ENCODE data around the gene JAG1.
"Not testable (repeated sequence)": the region's sequence is repeated elsewhere in the genome, so short reads cannot be mapped to it uniquely, and the experiment has no call there.

Gene JAG1

GRCh38 chr20:10613911-10614310 is 59.9 kb downstream of the JAG1 start:
- DNase-seq (ENCODE audit: low read depth in 2 of 2, low spot score in 1 of 2): no peak

GRCh38 chr20:10613426-10613825 is 60.4 kb downstream of the JAG1 start:
- not testable (repeated sequence) for DNase-seq (ENCODE audit: low read depth in 2 of 2, low spot score in 1 of 2)

GRCh38 chr20:10611357-10611756 is 62.4 kb downstream of the JAG1 start:
- DNase-seq (ENCODE audit: low read depth in 2 of 2, low spot score in 1 of 2): no peak

DNA sequence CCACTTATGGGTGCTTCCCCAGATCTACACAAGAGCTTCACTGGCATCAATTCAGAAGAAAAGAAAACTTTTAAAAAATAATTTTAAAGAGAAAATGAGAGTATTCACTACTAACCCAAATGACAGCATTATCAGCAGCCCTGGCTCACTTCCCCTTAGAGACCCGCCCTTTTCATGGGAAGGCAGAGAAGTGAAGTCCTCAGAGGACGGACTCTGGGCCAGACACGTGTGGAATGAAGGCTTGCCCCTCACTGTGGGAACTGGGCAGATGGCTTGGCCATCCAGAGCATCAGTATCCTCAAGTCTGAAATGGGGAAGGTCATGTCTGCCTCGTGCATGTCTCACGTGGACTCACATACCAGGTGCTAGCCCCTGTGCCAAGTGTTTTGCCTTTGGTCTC is 63.5 kb downstream of the JAG1 start:
- DNase-seq (ENCODE audit: low read depth in 2 of 2, low spot score in 1 of 2): no peak

- no peak for DNase-seq (ENCODE audit: low read depth in 2 of 2, low spot score in 1 of 2)
Observed at GRCh38 chr20:10609770-10610169, 64.0 kb downstream of the JAG1 start.

- no peak for DNase-seq (ENCODE audit: low read depth in 2 of 2, low spot score in 1 of 2)
Observed at GRCh38 chr20:10609276-10609675, 64.5 kb downstream of the JAG1 start.

DNA sequence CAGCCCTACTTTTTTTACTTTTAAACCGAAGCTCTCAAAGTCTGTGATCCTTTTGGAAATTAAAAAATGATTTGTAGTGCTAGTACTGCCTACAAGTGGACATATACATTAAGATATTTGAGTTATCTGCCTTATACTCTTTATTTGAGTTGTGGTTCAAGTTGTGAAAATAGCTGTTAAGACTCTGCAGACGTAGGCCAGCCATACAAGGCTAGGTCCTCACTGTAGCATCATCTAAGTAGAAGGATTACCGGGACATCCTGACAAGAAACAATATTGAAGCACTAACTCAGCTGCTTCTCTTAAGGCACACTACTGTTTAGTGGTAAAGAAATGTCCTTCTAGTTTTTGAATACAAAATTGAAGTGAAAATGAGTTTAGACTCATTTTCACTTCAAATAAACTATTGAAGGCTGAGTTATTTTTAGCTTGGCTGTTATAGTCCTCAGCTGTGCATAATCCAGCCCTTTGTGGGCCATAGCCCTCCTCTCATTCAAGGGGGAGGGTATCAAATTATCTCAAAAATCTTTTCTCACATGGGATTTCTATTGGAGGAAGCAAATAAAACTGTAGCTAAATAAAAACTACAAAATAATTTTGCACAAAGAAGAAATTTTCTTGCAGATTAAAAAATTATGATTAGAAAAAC is 68.1 kb downstream of the JAG1 start:
- DNase-seq (ENCODE audit: low read depth in 2 of 2, low spot score in 1 of 2): no peak

DNA sequence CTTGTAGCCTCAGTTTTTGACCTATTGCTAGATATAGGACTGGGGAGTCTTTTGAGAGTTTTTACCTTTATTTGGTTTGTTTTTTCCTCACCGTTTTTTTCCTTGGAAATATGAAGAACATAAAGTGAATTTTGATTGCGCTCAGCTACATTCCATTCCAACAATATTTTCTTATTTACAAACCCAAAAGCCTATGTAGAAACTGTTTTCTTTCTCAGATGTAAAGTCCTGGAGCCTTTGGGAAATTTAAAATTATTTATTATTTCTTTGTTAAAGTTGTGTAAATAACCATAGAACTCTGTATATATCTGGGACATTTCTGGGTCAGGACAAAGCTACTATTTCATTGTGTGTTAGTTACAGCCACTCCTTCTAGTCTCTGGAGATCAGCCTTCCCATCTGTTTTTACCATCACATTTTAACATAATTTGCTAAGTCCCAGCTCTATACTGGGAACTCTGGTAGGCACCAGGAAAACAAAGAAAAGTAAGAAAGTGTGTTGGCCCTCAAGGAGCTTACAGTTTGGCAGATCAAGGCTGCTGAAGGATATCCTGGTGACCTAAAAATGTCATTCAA is 68.8 kb downstream of the JAG1 start:
- DNase-seq (ENCODE audit: low read depth in 2 of 2, low spot score in 1 of 2): no peak

DNA sequence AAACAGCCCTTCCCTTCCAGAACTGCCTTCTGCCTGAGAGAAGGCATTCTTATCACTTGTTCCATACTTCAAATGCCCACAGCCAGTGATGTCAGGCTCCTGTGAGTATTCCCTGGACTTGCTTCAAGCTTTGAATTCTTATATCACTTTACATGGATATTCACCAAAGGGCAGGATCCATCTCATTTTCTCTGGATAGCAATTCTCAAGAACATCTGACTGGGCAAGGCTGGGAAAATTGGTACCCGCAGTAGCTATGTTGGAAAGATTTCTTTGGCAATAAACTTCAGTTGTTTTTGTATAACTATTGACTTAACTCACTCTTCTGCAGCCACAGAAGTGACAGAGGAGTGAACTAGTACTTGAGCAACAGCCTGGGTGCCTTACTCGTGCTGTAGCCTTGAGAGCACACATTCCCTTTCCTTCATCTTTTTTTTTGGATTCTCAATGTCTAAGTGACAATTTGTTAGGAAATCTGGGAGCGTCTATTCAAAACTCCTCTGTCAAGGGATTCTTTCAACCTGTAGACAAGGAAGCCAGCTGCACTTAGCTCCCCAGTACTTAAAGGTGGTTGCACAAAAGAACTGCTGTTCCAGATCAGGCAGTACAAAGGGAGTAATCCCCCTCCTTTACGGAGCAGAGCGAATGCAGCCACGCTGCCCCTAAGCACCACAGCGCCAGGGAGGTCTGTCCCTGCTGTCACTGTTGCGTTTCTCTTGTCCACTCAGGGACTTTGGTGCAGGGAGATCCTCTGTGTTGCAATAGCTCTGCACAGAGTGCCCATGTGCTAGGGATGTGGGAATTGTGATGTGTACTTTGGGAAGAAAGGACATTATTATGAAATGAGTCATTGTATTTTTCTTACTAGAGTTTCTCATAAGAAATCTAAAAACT is 69.6 kb downstream of the JAG1 start:
- DNase-seq (ENCODE audit: low read depth in 2 of 2, low spot score in 1 of 2): no peak

GRCh38 chr20:10603378-10603777 is 70.4 kb downstream of the JAG1 start:
- DNase-seq (ENCODE audit: low read depth in 2 of 2, low spot score in 1 of 2): no peak

GRCh38 chr20:10602221-10602871 is 71.5 kb downstream of the JAG1 start:
- no peak for DNase-seq (ENCODE audit: low read depth in 2 of 2, low spot score in 1 of 2)

DNA sequence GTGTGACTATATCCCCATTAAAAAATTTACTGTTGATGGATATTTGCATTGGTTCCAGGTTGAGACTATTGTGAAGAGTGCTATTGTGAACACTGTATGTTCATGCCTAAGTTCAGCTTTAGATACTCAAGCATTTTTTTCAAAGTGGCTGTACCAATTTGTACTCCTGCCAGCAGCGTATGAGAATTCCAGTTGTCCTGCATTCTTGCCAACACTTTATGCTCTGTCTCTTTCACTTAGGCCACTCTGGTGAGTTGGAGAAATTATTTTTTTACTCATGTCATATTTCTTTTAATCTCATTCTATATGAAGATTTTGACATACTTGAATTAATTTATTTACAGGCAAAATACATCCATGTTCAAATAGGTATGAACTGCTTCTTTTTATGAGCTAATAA is 76.2 kb downstream of the JAG1 start:
- DNase-seq (ENCODE audit: low read depth in 2 of 2, low spot score in 1 of 2): no peak

- DNase-seq (ENCODE audit: low read depth in 2 of 2, low spot score in 1 of 2): no peak
Observed at GRCh38 chr20:10596710-10597121, 77.1 kb downstream of the JAG1 start.

DNA sequence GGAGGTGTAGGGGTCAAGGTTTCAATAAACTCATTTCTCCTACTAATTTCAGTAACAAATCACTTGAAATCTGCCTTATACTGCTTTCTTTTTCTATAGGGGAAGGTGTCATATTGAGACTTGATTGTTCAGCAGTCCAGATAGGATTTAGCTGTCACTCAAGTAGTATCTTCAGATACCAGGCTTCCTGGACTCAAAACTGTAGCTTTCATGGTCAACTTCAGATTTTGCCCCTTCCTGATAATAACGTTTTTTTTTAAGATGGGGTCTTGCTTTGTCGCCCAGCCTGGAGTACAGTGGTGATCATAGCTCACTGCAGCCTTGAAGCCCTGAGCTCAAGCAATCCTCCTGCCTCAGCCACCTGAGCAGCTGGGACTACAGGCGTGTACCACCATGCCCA is 77.8 kb downstream of the JAG1 start:
- no peak for DNase-seq (ENCODE audit: low read depth in 2 of 2, low spot score in 1 of 2)

GRCh38 chr20:10595266-10595665 is 78.5 kb downstream of the JAG1 start:
- no peak for DNase-seq (ENCODE audit: low read depth in 2 of 2, low spot score in 1 of 2)

DNA sequence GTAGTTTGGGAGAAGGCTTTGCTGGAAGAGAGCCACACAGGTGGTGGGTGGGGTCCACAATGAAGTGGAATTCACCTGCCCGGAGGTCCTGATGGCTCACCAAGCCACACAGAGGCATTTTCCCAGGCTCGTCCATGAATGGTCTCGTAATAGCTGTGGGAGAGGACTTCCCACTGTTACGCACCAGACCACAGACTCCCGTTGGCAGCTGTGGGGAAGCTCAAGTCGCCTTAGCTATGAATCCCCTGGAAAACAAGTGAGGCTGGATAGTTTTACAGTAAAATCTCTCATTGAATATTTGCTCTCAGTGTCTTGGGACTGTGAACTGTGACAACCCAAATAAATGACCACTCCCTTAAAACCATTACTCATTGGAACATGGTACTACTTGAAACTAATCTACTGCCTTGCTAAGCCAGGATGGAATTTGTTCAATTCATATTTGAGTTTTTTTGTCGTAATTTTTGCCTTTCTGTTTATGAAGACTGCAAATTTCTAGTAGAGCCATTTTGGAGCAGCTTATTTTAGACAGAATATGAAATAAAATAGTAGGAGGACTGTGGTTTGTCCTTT is 79.4 kb downstream of the JAG1 start:
- DNase-seq (ENCODE audit: low read depth in 2 of 2, low spot score in 1 of 2): no peak

DNA sequence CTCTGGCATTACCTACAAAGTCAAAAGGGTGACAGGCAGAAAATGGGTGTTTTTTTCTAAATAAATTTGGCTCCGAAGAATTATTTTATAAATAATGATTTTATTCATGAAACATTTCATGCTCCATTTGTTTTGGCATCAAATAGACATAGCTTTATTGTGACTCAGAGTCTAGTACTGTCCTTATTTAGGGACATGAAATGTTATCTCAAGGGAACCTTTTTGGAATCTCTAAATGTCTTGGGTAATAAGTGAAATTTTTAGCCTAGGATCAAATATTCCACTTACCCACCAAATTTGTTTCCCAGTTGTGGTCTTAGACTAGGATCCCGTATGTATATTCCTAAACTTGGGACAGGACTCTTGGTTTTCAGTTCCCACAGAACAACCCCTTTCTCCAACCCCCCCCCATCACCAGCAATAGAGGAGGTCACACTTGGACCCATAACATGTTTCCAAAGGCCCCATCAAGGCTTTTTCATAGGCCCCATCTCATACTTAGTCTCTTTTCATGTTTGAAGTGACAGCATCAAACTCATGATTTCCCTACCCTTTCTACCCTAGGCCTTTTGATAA is 81.8 kb downstream of the JAG1 start:
- DNase-seq (ENCODE audit: low read depth in 2 of 2, low spot score in 1 of 2): no peak

- DNase-seq (ENCODE audit: low read depth in 2 of 2, low spot score in 1 of 2): no peak
Observed at GRCh38 chr20:10590950-10591671, 82.7 kb downstream of the JAG1 start.

DNA sequence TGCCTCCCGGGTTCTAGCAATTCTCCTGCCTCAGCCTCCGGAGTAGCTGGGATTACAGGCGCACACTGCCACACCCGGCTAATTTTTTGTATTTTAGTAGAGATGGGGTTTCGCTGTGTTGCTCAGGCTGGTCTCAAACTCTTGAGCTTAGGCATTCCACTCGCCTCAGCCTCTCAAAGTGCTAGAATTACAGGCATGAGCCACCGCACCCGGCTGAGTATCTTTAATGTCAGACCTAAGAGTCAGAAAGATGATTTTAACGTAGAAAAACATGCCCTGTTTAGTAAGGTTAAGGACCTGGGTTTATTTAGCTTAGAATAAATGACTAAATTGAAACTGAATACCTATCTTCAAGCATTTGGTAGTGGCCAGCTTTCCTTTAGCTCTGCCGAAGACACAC is 83.4 kb downstream of the JAG1 start:
- not testable (repeated sequence) for DNase-seq (ENCODE audit: low read depth in 2 of 2, low spot score in 1 of 2)
